Stimulated activated CD4-positive, alpha-beta T cell treated with anti-CD3 and anti-CD28 coated beads, Interleukin-2, amount 100 ng/mL, for 24 hours (primary cell): ENCODE measurements around the gene RSPRY1.
A peak's percentile ranks its signal among the peaks of the same experiment; 100 is the strongest.

Source experiments
- DNase-seq, 2 donors: peaks; one replicate each; pipeline ENCODE4 v3.0.0-alpha.2; 2020

The RSPRY1 gene

DNA sequence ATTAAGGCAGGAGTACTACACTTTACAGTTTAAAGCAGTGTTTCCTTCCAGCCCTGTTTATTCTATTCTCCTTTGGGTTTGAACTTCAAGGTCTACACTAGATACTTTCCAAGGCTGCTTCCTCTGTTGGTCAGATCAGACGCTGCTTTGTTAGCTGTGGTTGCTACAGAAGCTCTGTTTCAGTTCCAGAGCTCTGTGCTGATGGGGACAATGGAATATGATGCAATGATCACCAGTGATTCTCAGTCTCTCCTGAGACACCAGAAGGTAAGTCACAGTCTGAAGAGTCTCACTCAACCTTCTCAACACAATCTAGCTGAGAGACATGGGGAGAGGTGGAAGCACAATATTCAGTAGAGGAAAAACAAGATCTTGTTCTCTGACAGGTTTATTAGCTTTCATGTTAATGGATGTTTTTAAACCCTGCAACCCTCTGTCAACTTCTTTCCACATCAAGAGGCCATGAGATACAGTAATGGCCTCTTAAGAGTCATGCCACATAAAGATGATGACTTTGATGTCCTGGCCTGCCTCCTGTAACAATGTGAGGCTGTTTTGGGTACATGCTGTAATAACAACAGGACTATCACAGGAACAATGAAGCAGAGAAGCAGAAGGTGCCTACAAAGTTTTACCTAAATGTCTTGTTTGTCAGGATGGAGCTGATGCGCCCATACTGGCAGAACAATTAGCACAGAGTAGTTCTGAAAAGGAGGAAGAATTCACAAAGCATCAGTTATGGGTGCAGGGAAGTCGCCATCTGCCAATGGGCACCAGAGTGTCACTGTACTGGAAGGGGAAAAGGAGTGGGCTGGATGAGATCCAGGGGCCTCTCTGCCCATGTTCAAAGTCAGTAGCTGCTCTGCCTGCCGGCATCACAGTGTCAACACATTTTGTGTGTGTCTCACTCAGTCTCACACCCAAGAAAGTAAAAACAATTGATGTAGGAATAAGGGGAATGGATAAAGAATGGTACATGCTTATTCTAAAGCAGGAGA, 33.7 kb upstream of the RSPRY1 start:
- DNase-seq, result no peak

- no peak for DNase-seq
These were observed 32.3 kb upstream of the RSPRY1 start for GRCh38 chr16:57153841-57154240.

GRCh38 chr16:57155702-57156350, 30.3 kb upstream of the RSPRY1 start:
- DNase-seq, result no peak

DNA sequence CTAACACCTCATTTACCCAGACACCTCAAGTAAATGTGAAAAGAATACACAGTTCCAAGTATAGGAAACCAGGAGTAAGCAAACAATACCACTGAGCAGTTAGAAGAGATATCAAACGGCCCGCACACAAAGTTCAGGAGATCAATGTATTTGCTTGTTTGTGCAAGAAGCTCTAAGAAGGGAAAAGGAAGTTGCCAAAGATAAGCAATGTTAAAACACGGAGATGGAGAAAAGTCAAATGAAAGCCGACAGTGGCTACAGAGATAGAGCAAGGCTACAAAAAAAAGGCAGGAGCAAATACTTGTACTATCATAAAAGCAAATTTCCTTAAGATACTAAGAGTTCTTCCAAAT, 29.8 kb upstream of the RSPRY1 start:
- no peak for DNase-seq

GRCh38 chr16:57157533-57157932, 28.6 kb upstream of the RSPRY1 start:
- DNase-seq, result no peak

DNA sequence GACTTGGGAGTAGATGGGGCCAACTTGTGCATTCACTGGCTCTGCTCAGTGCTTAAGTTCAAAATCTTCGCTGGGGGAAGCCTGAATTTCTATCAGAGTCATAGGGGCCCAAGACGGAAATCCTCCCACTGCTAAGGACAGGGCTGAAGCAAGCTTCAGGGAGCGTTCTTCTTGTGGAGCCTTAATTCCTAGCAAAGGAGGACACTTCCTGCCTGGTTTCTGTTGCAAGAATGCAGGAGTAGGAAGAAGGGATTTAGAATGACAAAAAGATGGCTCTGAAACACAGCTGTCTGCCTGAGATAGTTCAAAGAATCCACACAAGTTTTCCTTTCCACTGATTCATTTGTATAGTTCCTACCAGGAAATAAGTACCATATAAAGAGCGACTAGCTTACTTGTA, 26.7 kb upstream of the RSPRY1 start:
- no peak for DNase-seq

- no peak for DNase-seq
These were observed 22.3 kb upstream of the RSPRY1 start for GRCh38 chr16:57163842-57164241.

GRCh38 chr16:57165483-57165882, 20.6 kb upstream of the RSPRY1 start:
- no peak for DNase-seq

- no peak for DNase-seq
These were observed 20.2 kb upstream of the RSPRY1 start for GRCh38 chr16:57165938-57166337.

DNA sequence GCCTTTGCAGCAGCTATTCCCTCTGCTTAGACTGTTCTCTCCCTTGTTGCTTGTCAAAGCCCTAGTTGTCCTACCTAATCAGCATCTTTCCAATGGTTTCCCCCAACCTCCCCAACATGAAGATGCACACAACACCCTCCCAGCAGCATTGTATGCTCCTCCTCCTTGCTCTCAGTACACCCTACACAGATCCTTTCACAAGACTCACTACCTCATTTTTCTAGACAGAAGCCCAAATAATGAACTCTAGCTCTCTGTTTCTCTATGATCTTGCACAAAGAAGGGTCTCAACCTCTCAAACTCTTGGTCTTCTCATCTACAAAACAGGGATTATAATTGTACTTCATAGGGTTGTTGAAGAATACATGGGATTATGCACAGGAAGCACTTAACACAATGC, 19.7 kb upstream of the RSPRY1 start:
- DNase-seq, result no peak

- DNase-seq, result no peak
These were observed 19.2 kb upstream of the RSPRY1 start for GRCh38 chr16:57166951-57167350.

DNA sequence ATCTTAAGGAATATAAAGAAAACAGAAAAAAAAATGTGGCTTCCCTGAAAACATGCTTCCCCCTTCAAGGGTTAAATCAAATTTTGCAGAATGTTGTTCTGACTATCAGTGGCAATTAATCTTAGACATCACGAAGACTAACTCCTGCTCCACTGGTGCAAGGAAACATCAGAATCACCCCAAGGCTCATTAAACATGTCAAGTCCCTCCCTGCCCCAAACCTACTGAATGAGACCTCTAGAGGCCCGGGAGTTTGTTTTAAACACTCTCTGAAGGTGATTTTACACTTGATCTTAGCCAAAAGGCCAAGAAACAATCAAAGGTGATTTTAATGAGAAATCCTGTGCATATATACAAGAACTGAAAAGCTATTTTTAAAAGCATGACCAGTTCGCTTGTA, 18.6 kb upstream of the RSPRY1 start:
- DNase-seq, result no peak

DNA sequence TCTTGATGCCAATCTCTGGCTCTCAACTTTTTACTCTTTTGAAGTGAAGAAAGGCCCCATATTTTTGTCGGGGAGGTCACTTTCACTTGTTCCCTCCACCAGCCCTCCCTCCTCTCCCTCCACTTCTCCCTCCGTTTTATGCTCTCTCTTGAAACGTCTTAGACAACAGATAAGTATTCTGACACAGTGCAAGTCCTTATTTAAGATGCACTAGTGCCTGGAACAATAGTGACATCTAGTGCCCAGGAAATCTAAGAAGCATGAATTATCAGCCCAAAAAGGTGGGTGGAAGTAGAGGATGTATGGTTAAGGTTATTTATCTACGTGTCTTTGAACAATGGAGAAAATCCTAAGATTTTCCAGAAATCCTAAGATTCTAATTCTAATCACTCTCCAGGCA, 18.2 kb upstream of the RSPRY1 start:
- no peak for DNase-seq

- no peak for DNase-seq
These were observed 16.8 kb upstream of the RSPRY1 start for GRCh38 chr16:57169327-57169726.

DNA sequence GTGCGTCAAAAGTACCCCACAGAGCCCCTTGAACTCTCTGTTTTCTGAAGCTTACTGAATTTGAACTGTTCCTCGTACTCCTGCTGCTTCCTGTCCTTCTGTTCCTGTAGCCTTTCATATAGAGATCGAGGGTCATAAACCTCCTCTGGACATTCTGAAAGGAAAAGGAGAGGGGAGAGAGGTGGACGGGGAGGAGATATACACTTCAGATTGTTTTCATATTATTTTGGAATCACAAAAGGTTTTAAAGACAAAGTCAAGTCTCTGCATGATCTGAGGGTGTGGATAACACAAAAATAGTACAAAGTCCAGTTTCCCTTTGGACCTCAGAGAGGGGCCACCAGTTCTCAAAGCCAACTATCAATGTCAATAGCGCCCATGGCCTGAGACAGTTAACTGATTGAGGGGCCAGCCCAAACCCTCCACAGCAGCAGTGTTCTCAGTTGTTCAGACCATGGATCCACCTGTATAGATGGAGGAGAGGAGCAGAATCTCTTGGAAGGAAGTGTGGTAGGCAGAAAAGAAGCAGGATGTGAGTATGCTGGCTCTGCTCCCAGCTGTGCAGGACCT, 13.3 kb upstream of the RSPRY1 start:
- no peak for DNase-seq

GRCh38 chr16:57175896-57176295, 10.2 kb upstream of the RSPRY1 start:
- DNase-seq, result no peak

DNA sequence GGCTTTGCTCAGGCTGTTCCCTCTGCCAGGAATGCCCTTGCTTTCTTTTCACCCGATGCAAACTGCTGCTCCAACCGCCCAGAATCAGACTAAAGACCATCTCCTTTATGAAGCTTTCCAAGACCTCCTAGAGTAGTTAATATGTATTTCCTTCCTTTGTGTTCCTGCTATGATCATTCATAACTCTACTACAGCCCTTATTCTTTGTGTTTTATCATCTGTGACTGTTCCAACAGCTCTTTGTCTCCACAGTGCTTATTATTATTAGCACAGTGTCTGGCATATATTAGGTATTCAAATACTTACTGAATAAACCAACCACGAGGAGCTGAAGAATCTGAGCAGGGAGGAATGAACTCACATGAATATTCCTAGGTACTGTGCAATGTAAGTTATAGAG, 7.9 kb upstream of the RSPRY1 start:
- no peak for DNase-seq

DNA sequence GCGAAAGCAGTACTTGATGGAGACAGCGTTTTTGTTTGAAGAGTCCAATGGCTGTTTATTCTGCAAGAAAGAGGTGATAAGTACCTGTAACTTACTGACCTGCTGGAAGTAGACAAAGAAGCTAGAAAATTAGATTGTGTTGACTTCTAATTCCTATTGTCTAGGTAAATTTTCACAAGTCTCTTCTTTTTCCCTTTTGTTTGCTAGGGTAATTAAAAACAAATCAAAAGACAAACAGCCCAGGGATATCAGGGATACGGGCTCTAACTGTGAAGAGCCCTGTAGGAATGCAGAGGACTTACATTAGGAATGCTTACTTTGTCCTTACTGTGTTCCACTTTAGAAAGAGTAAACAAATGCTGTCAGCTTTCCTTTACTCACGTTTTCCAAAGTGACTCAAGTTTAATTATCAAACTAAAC, 7.3 kb upstream of the RSPRY1 start:
- DNase-seq, result no peak

DNA sequence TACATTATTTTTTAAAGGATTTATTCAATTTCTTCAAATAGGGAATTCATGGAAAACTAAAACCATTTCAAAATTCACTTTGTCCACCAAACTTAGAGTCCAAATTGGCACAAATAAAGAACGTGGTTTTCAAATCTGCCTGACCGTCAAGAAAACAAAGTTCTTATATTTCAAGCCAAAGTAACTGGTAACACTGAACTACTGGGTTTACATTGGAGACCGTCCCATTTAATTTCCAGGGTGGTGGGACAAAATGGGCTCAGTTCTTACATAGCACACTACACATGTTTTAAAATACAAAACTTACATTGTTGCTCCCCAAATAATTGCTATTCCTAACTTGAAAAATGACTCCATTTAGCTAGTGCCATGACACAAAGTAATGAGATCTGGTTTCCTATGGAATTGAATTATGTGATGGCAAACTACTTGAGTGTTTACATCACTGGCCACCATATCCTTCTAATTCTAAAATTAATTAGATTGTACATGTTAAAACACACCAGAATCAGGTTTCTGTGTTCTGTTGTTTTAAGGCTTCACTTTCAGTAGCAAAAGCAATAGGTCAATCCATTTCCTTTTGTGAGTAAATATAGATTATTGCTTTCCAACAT, 6.8 kb upstream of the RSPRY1 start:
- DNase-seq, result no peak

DNA sequence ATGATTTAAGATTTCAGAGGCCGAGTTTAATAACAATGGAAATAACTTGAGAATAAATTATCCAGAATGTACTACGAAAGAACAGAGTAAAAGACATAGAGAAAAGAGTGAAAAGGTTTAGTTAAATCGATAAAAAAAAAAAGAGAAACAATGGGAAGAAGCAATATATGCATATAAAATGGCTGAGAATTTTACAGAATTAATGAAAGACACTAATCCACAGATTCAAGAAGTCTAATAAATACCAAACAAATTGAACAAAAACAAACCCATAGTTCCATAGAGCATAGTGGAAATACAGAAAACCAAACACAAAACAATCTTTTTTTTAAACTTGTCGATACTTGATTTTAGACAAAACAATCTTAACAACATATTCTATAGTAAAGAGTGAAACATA, 2.0 kb upstream of the RSPRY1 start:
- DNase-seq, result no peak

- DNase-seq, result no peak
These were observed 1.2 kb upstream of the RSPRY1 start for GRCh38 chr16:57184887-57185445.

DNA sequence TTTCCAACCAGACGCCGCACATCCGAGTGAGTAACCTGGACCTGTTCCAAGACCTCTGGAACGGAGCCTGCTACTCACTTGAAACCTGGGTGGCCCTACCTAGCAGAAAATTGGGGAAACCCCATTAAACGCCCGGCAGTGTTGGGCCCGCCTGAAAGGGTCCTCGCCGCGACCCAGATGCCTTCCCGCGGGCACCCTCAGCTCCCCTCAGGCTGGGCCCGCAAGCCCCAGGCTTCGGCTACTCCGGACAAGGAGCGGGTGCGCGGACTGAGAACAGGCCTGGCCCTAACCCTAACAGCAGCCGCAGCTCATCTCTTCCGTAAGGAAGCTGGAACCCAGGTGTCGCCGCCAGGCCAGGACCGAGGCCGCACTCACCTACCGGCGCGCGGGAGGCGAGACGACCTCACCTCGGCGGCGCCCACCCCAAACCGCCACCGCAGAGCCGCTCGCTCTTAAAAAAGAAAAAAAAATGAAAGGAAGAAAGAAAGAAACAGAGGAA, 634 bp upstream of the RSPRY1 start:
- peak in 1 of 2 donors; percentile 40 for DNase-seq
